Upper lobe of left lung (tissue), 6 donors: ENCODE results near the gene ENTHD1. TPM values are rescaled to one million over a fixed set of nuclear protein-coding genes. Genes with fewer than 3 reads are reported as not detected.
"Not testable (repeated sequence)": the region's sequence is repeated elsewhere in the genome, so short reads cannot be mapped to it uniquely, and the experiment has no call there.

Experiments
- ATAC-seq, 2 donors: fragments of 200-7000 bp; cut with Tn5 transposase; one replicate each; pipeline ENCODE4 v1.9.1; 2022; ENCODE audit warnings: mild to moderate bottlenecking in 2 of 2, moderate library complexity in 2 of 2; ENCODE audit not compliant: low FRiP score in 2 of 2
- DNase-seq, 2 donors: peaks; one replicate each; pipeline ENCODE4 v3.0.0-alpha.2; 2019 to 2020
- H3K27ac ChIP-seq, 4 donors: fragments of 200-600 bp; sonication (generic); one replicate each; pipeline ENCODE4 v1.5.1; 2016 to 2019
- H3K27me3 ChIP-seq, 4 donors: fragments of 200-600 bp; sonication (generic); one replicate each; pipeline ENCODE4 v1.5.1; 2017 to 2019
- H3K36me3 ChIP-seq, 4 donors: fragments of 200-600 bp; sonication (generic); one replicate each; pipeline ENCODE4 v1.5.1; 2016 to 2019
- H3K4me1 ChIP-seq, 4 donors: fragments of 200-600 bp; sonication (generic); one replicate each; pipeline ENCODE4 v1.5.1; 2018 to 2019
- H3K4me3 ChIP-seq, 4 donors: fragments of 200-600 bp; sonication (generic); one replicate each; pipeline ENCODE4 v1.5.1; 2017 to 2019; ENCODE audit warnings: mild to moderate bottlenecking in 2 of 4, moderate library complexity in 1 of 4
- H3K9me3 ChIP-seq, 4 donors: fragments of 200-600 bp; sonication (generic); one replicate each; pipeline ENCODE4 v1.5.1; 2018 to 2019
- CTCF ChIP-seq, 6 experiments: fragments of 450-650 bp in 4 of 6; fragments of 200-600 bp in 2 of 6; sonication (generic) in 2 of 6; IDR thresholded peaks; one replicate each; pipeline ENCODE4 v1.5.1; 2016 to 2019; ENCODE audit warnings: antibody characterized with exemption in 6 of 6
- EP300 ChIP-seq, 4 donors: sonication (generic); formaldehyde crosslinking; IDR thresholded peaks; one replicate each; pipeline ENCODE4 v1.5.1; 2017; ENCODE audit warnings: antibody characterized with exemption in 4 of 4, control low read depth in 2 of 4
- POLR2A ChIP-seq, 4 donors: fragments of 450-650 bp; IDR thresholded peaks; one replicate each; pipeline ENCODE4 v1.5.1; 2016 to 2017; ENCODE audit warnings: antibody characterized with exemption in 4 of 4, mild to moderate bottlenecking in 2 of 4
- POLR2AphosphoS5 ChIP-seq, 2 donors: sonication (generic); formaldehyde crosslinking; IDR thresholded peaks; one replicate each; pipeline ENCODE4 v1.5.1; 2017; ENCODE audit warnings: antibody characterized with exemption in 2 of 2
- WGBS, 2 donors: methylation state at CpG; one replicate each; pipeline ENCODE4 v1.1.5; 2017 to 2018; 5-methylcytosine and 5-hydroxymethylcytosine counted together
- total RNA-seq, 6 donors: library from RNA; depleted of rRNA in 4 of 6; stranded (reverse); fragments of >200 nt in 4 of 6; gene quantifications; one replicate each; pipeline versions ENCODE4 v1.1.0 to v1.2.1, GENCODE V29; 2016 to 2021
- donor health status: DM: no; HTN: no; CAD: no; lungs with moderate emphysema.
- donor health status: DM: no; HTN: yes; CAD: no; lungs with severe emphysema.

ENTHD1 gene
- total RNA-seq, 6 donors from 2014 or later, result 0.09 TPM; not detected in 5

GRCh38 chr22:39895682-39896081, 2.1 kb upstream of the ENTHD1 start:
- H3K27me3 ChIP-seq, result no peaks in the 10 kb centered on the region
- no peaks in the 10 kb centered on the region for H3K9me3 ChIP-seq
- no peaks in the 10 kb centered on the region for H3K36me3 ChIP-seq
- H3K4me3 ChIP-seq, result no peak overlapping the region
- TF ChIP-seq POLR2AphosphoS5 (IDR thresholded peaks at IDR 0.05) (no peak), EP300 (IDR thresholded peaks at IDR 0.05) (no peak), CTCF (IDR thresholded peaks at IDR 0.05) (no peak), POLR2A (IDR thresholded peaks at IDR 0.05) (no peak)
- peaks cover 0 to 8% (median 7%) of the 10 kb centered on the region in 4 donors for H3K4me1 ChIP-seq
- DNase-seq, result no peak
- no peak for ATAC-seq
- H3K27ac ChIP-seq, result no peak overlapping the region
- WGBS, 2 donors, result 68 to 71% methylated on average over 1 of the region's 1 CpG

- Histone ChIP-seq H3K27ac (no peak overlapping the region), H3K4me1 (peaks cover 0 to 8% (median 3%) of the 10 kb centered on the region in 4 donors), H3K36me3 (no peaks in the 10 kb centered on the region), H3K9me3 (no peaks in the 10 kb centered on the region), H3K4me3 (no peak overlapping the region), H3K27me3 (no peaks in the 10 kb centered on the region)
- 64 to 72% methylated on average over 7 of the region's 7 CpGs for WGBS, 2 donors
- ATAC-seq, result no peak
- TF ChIP-seq POLR2AphosphoS5 (IDR thresholded peaks at IDR 0.05), result no peak
- no peak for TF ChIP-seq POLR2A (IDR thresholded peaks at IDR 0.05)
- no peak for DNase-seq
Observed at GRCh38 chr22:39894554-39895092, 1.1 kb upstream of the ENTHD1 start.

GRCh38 chr22:39889924-39890323, 3.6 kb downstream of the ENTHD1 start:
- not testable (repeated sequence) for H3K9me3 ChIP-seq, H3K27ac ChIP-seq, ATAC-seq, H3K36me3 ChIP-seq, H3K4me1 ChIP-seq, H3K4me3 ChIP-seq, DNase-seq, H3K27me3 ChIP-seq
- WGBS, 2 donors, result 88 to 93% methylated on average over 3 of the region's 3 CpGs

- H3K27me3 ChIP-seq, result no peaks in the 10 kb centered on the region
- ATAC-seq, result no peak
- TF ChIP-seq POLR2AphosphoS5 (IDR thresholded peaks at IDR 0.05) (no peak), EP300 (IDR thresholded peaks at IDR 0.05) (no peak), POLR2A (IDR thresholded peaks at IDR 0.05) (no peak)
- no peaks in the 10 kb centered on the region for H3K9me3 ChIP-seq
- no peak overlapping the region for H3K27ac ChIP-seq
- H3K36me3 ChIP-seq, result no peaks in the 10 kb centered on the region
- no peak for DNase-seq
- no peaks in the 10 kb centered on the region for H3K4me1 ChIP-seq
- WGBS, 2 donors, result 78 to 83% methylated on average over 1 of the region's 1 CpG
- no peak overlapping the region for H3K4me3 ChIP-seq
Observed at GRCh38 chr22:39883057-39883456, 10.5 kb downstream of the ENTHD1 start.

GRCh38 chr22:39880722-39881121, 12.8 kb downstream of the ENTHD1 start:
- DNase-seq (no peak), ATAC-seq (no peak)
- no peak for TF ChIP-seq CTCF (IDR thresholded peaks at IDR 0.05)
- TF ChIP-seq POLR2AphosphoS5 (IDR thresholded peaks at IDR 0.05), result no peak
- no peak for TF ChIP-seq EP300 (IDR thresholded peaks at IDR 0.05)
- TF ChIP-seq POLR2A (IDR thresholded peaks at IDR 0.05), result no peak
- Histone ChIP-seq H3K4me3 (no peak overlapping the region), H3K4me1 (no peaks in the 10 kb centered on the region), H3K36me3 (no peaks in the 10 kb centered on the region), H3K9me3 (no peaks in the 10 kb centered on the region), H3K27me3 (no peaks in the 10 kb centered on the region), H3K27ac (no peak overlapping the region)

- Histone ChIP-seq H3K36me3 (no peaks in the 10 kb centered on the region), H3K9me3 (no peaks in the 10 kb centered on the region), H3K4me3 (no peak overlapping the region), H3K4me1 (no peaks in the 10 kb centered on the region), H3K27me3 (no peaks in the 10 kb centered on the region), H3K27ac (no peak overlapping the region)
- TF ChIP-seq CTCF (IDR thresholded peaks at IDR 0.05) (no peak), EP300 (IDR thresholded peaks at IDR 0.05) (no peak), POLR2A (IDR thresholded peaks at IDR 0.05) (no peak), POLR2AphosphoS5 (IDR thresholded peaks at IDR 0.05) (no peak)
- WGBS, 2 donors, result 63 to 66% methylated on average over 6 of the region's 6 CpGs
- ATAC-seq (no peak), DNase-seq (no peak)
Observed at GRCh38 chr22:39877079-39877845, 16.3 kb downstream of the ENTHD1 start.

- H3K9me3 ChIP-seq, H3K27ac ChIP-seq, H3K27me3 ChIP-seq, H3K36me3 ChIP-seq, H3K4me1 ChIP-seq, ATAC-seq, H3K4me3 ChIP-seq: not testable (repeated sequence)
- DNase-seq, result peak in 1 of 2 donors; percentile 78
- 91 to 92% methylated on average over 36 to 42 of the region's 42 CpGs for WGBS, 2 donors
Observed at GRCh38 chr22:39875176-39875885, 18.2 kb downstream of the ENTHD1 start.
